Nucleus accumbens (tissue), 56 donors: Measurements from ENCODE around the gene RAB37.

Experiments used
- DNase-seq, 56 donors: peaks; one replicate each; lab custom pipeline; 2025; lab: John Stamatoyannopoulos, UW

RAB37 gene

DNA sequence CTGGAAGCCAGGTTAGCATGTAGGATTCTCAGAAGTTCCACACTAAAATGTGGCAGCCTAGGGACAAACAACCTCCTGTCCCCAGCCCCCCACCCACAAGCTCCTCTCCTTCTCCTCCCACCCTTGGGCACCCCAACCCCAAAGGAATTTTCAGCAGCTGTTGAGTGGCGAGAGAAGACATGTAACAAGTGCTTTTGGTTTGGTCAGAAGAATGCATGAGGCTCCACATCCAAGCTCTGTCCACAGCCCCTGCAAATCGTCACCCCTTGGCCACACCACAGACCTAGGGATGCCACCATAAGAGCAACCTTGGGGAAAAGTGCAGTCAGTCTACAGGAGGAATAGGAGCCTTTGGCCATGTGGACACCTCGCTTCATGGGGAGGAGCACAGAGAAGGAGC is 11.9 kb upstream of the RAB37 start:
- DNase-seq = no peak

DNA sequence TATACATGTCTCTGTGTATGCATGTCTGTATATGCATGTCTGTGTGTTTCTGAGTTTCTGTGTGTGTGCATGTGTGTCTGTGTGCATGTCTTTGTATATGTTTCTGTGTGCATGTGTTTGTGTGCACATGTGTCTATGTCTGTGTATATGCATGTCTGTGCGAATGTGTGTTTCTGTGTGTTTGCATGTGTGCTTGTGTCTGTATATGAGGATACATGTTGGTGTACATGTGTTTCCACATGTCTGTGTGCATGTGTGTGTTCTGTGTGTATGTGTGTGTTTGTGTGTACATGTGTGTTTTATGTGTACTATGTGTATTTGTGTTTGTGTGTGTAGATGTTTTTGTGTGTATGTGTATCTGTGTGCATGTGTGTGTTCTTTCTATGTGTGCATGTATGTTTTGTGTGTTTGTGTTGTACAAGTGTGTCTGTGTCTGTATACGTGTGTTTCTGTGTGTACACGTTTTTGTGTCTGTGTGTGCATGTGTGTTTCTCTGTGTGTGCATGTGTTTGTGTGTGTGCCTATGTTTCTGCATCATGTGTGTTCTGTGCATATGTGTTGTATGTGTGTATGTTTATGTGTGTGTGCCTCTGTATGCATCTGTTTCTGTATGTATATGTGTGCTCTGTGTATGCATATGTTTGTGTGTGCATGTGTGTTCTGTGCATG is 8.9 kb upstream of the RAB37 start:
- DNase-seq = no peak

DNA sequence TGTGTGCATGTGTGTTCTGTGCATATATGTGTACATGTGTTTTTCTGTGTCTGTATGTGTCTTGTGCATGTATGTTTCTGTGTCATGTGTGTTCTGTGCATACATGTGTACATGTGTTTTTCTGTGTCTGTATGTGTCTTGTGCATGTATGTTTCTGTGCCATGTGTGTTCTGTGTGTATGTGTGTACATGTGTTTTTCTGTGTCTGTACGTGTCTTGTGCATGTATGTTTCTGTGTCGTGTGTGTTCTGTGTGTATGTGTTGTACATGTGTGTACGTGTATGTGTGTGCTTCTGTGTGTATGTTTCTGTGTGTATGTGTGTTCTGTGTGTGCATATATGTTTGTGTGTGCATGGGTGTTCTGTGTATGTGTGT is 8.4 kb upstream of the RAB37 start:
- DNase-seq = no peak

DNA sequence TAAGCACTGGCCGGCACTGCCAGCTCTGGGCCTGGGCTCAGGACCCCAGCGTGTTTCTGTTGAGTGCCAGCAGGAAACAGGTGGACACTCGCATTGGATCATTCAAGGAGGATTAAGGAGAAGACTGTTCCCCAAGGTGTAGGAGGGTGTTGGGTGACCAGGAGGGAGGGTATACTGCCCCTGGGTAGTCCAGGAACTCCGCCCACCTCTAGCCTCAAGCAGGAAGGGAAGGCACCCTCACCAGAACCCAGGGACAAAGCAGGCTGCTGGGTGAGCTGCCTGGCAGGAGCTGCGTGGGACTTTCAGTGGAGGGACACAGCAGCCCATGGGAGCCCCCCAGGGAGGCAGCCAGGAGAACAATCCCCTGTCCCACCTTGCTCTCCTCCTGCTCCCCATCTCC is 7.7 kb upstream of the RAB37 start:
- DNase-seq = no peak

DNA sequence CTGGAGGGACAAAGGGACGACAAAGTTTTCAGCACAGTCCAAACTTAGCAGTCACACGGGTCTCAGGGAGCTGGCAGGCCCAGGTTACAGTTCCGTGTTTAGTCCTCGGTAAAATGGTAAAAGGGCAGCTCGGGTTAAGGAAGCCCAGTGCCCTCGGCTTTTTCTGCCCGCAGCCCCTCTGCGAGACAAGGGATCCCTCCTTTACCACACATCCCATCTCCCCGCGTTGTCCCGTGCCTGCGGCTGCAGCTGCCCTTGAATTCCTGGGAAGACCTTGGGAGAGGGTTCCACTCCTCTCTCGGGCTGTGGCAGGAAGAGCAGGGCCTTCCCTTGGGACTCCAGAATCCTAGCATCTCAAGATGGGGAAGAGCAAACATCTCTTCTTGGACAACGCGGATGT is 7.2 kb upstream of the RAB37 start:
- no peak for DNase-seq

DNA sequence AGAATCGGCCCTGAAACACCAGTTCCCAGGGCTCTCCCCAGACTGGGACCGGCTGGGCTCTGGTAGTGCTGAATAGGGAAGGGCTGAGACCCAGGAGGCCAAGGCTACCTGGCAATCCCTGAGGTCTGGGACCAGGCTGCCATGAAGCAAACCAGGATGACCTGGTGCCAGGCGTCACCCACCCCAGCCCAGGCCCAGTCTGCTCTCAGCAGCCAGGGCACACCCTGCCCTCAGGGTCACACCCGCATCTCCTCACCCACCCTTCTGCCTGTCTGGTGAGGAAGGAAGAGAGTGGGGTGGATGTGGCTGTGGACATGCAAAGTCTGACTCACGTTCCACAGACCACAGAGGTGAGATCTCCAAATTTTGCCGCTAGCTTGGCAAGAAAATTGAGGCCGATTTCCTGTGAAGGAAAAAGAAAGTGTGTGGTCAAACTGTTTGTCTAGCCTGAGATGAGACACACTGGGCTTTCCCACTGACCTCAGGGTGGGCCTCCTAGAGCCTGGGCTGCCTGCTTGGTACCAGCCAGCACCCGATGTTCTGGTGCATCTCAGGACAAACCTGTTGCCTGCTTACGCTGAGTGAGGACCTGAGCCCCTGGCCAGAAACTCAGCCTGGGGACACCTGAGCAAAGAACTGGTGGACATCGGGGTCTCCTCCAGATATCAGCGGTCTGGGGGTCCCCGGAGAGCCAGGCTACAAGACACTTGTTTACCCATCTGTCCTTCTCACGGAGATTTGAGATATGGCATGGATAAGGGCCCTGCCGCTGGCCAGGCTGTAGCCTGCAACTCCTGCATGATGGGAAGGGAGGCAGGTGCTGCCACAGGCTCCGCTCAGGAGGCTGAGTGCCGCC is 6.3 kb upstream of the RAB37 start:
- no peak for DNase-seq

DNA sequence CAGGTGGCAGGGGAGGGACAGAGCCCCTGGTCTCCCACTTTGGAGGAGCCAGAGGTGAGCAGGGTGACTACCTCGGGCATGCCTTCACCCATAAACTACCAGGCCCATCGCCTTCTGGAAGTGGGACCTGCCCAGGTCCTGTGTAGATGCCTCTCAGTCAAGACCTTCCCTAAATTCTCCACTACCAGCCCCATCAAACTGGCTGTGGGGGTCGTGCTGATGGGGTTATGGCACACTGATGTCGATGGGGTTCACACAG is 5.8 kb upstream of the RAB37 start:
- DNase-seq = no peak

DNA sequence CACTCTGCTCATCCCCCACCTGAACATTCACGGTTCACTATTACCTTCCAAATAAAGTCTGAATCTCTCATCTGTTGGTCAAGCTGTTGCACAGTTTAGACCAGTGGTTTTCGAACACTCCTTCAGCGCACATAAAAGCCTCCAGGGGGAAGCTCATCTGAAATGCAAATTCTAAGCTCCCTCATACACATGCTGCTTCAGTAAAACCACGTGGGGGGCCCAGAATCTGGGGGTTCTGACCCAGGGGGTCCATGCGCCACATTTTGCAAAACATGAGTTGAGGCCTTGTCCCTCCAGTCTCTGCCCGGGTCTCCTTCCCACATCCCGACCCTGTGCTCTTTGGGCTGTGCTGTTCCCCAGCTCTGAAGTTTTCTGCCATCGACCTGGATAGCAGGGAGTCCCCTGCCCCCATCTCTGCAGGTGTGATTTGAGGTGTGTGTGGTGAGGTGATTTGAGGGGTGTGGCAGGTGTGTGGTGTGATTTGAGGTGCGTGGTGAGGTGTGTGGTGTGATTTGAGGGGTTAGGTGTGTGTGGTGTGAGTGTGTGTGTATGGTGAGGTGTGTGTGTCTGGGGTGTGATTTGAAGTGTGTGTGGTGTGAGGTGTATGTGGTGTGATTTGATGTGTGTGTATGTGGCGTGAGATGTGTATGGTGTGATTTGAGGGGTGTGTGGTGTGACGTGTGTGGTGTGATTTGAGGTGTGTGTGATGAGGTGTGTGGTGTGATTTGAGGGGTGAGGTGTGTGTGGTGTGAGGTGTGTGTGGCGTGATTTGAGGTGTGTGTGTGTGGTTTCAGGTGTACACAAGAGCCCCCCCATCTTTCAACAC is 4.8 kb upstream of the RAB37 start:
- no peak for DNase-seq

DNA sequence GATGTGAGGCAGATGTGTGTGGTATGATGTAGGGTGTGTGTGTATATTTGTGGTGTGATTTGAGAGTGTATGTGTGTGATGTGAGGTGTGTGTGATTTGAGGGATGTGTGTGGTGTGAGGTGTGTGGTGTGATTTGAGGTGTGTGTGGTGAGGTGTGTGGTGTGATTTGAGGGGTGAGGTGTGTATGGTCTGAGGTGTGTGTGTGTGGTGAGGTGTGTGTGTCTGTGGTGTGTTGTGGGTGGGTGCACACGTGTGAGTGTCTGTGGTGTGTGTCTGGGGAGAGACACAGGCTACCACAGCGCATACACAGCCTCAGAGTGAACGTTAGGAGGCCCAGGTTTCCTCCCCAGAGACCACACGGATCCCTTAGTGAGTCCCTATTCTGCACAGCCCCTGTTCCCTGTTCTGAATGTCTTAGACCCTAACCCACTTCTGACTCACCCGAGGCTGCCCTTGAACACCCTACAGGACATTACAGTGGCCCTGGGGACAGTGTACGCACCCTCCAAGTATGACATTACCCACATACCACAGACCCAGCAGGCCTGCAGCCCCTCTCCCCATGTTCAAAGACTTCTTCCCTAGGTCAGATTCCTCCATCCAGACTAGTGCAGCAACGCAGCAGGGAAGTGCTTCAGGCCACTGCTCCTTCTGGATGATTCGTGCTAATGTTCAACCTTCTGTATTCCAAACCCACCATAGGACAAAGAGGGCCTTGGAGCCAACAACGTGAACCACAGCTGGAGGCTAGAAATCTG is 3.5 kb upstream of the RAB37 start:
- no peak for DNase-seq

DNA sequence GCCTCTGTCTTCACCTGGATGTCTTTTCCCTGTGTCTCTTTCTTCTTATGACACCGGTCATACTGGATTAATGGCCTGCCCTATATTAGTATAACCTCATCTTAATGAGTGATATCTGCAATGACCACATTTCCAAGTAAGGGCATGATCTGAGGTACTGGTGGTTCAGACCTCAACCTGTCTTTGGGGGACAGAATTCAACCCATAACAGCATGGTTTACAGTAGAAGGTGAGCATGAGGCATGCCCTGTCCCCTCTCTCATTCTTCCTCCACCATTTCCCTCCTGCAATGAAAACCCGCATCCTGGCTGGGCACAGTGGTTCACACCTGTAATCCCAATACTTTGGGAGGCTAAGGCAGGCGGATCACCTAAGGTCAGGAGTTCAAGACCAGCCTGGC is 2.8 kb upstream of the RAB37 start:
- DNase-seq = no peak

DNA sequence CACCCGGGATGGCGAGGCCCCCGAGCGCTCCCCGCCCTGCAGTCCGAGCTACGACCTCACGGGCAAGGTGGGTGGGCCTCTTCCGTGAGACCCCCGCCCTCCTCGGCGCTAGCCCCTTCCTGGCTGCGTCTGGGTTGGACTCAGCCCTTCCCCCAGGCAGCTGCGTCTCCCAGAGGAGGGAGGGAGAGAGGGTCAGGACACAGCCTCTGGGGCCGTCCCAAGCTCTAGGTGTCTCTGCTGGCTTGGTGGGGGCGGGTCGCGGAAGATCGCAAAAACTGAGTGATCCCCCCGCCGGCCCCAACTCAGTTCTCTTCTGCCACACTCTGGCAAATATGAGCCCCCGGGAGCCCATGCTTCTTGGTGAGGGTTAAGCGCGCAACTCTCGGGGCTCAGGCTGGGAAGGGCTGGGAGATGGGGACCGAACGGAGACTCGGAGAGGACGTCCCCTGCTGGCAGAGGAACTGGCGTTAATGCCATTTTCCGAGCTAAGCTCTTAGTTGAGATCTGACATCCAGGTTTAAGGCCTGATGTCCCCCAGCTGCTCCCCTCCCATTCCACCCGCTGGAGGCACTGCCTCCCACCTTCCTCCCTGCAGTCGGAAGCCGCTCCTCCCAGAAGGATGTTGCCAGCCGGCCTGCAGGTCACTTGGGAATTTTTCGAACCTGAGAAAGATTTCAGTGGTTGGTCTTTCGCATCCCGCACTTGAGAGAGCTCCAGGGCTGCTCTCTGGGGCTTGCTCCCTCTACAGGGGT is 419 bp downstream of the RAB37 start:
- DNase-seq = no peak

DNA sequence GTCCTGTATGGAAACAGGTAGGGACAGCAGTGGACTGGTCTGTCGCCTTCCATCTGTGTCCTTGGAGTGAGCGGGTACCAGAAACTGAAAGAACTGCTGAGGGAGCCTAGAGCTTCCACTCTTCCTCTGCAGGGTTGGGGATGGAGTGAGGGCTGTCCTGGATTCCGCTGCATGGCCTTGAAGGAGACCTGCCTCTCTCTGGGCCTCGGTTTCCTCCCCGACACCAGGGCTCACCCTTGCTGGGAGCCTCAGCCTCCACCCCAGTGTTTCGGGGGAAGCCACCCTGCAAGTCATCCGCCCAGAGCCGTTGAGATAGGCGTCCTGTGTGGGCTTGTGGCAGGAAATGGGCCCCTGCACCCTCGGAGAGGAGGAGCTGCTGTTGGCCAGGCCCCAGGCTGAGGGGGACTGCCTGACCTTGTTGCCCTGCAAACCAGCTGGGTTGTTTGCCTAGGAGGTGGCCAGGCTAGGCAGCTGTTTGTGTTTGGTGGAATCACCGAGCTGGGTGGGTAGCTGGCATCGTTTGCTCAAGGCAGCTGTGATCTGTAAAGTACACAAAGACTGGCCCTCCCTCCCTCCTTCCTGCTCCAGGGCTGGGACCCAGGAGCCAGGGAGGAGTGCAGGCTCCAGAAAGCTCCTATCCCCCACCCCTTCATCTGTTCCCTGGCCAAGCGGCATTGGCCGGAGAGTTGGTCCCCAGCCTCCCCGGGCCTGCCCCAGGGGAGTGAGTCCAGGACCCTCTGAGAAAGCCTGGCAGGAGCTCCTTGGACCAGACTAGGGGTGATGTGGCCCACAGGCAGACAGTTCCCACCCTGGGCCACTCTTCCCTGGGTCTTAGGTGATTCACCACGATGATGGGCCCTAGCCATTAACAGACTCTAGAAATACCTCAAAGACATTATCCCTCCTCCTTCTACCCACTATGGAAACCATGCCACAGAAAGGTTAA is 1.3 kb downstream of the RAB37 start:
- DNase-seq = no peak

DNA sequence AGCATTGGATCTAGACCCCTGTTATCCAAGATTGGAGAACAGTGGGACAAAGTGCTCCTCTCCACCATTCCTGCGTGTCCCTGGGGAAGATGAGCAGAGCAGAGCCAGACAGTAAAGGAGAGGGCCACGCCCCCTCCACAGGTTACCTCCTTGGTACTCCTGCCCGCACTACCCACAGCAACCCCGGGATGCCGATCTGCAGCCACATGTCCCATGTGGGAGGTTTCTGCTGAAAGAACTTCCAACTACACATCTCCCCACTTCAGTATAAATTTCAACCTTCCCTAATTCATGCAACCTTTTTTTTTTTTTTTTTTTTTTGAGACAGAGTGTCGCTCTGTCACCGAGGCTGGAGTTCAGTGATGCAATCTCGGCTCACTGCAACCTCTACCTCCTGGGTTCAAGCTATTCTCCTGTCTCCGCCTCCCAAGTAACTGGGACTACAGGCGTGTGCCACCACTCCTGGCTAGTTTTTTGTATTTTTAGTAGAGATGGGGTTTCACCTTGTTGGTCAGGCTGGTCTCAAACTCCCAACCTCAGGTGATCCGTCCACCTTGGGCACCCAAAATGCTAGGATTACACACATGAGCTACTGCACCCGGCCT is 2.3 kb downstream of the RAB37 start:
- DNase-seq = no peak

DNA sequence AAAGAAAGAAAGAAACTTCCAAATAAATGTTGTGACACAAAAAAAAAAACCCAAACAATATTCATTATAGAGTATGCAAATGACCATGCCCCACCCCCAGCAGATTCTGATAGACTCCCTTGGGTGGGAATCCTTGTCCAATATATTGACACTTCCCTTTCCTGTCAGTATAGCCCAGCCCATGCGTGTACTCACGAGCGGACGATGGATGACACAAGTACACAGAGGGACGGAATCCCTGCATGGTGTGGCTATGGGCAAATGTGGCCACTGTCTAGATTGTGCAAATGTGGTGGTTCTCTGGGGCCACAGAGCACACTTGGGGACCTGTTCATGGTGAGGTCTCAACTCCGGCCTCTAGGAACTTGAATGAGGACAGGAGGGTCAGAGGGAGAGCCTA is 3.1 kb downstream of the RAB37 start:
- DNase-seq = no peak

DNA sequence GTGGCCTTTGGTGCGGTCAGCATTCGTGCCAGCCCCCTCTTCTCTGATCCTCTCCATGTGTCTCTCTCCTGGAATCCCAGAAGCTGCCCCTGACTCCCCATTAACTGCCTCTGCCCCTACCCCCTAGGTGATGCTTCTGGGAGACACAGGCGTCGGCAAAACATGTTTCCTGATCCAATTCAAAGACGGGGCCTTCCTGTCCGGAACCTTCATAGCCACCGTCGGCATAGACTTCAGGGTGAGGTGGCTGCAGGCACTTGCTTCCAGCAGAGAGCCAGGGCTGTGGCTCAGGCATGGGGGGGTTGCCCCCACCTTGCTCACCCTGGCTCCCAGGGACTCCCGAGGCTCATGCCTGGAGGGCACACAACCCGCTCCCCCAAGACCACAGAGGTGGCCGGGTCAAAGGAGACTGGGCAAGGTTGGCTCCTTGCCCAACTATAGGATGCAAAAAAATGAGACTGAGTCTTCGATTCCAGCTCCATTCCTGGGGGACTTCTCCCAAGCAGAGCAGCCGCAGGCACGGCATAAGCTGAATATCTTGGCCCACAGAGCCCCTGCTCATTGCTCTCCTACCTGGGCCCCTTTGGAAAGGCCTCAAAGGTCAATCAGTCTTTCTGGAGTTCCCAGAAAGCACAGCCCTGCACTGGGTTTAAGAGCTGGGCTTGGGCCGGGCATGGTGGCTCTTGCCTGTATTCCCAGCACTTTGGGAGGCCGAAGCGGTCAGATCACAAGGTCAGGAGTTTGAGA is 3.8 kb downstream of the RAB37 start:
- no peak for DNase-seq

DNA sequence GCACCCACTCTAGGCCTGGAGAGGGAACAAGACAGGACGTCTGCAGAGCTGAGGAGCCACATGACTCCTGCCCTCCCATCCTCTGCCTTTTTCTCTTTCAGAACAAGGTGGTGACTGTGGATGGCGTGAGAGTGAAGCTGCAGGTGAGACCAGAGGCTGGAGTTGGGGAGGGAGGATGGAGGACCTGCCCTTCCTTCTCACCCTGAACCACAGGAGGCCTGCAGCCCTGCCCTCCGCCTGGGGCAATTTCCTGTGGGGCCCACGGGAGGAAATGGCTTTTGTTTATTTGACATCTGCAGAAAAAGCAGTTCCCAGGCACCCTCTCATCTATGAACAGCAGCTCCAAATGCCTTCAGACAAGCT is 5.1 kb downstream of the RAB37 start:
- no peak for DNase-seq

DNA sequence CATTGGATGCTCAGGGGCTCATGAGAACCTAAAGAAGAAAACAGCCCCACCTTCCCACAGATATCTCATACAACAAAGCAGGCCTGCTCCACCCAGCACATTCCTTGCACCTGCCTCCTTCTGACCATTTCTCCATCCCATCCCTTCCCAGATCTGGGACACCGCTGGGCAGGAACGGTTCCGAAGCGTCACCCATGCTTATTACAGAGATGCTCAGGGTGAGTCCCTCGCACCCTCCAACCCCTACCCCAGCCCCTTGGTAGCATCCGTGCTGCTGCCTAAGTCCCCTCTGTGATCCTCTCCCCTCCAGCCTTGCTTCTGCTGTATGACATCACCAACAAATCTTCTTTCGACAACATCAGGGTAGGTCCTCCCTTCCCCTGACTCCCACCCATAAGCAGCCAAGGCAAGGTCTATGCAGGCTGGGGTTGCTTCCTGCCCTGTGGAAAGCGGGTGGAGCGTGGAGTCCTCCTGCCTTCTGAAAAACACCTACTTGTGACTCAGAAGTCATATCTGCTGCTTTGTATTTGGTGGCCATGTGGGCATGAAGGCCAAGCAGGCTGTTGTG is 6.0 kb downstream of the RAB37 start:
- DNase-seq = no peak

DNA sequence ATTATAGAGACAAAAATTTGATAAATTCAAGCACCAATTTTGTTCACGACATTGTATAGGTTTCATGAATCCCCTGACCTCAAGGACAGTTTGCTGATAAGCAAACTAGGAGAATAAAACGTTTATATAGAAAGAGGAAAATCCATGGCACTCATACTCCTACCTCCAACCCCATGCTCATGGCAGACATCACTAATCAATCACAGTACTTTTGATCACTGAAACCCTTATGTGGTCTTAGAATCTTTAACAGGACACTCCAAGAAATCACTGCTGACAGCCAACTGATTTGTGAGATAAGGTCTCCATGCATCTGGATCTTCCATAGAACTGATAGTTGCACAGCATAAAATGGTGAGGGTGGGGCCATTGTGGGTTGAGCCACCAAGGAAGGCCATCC is 6.7 kb downstream of the RAB37 start:
- DNase-seq = no peak
